Fibroblast of skin of left biceps (primary cell): ENCODE data around the gene LMO2.

Source experiments
- DNase-seq, 2 experiments: peaks; one replicate each; pipeline ENCODE4 v3.0.0-alpha.2; 2013; ENCODE audit warnings: low read depth in 2 of 2

Gene LMO2

GRCh38 chr11:33889821-33890378 lies 2.0 kb downstream of the LMO2 start:
- DNase-seq = no peak

- no peak for DNase-seq
Measured at GRCh38 chr11:33889296-33889695, 2.6 kb downstream of the LMO2 start.

GRCh38 chr11:33887886-33888285 lies 4.0 kb downstream of the LMO2 start:
- DNase-seq = no peak

- no peak for DNase-seq
Measured at GRCh38 chr11:33885338-33886005, 6.4 kb downstream of the LMO2 start.

- DNase-seq = no peak
Measured at GRCh38 chr11:33884601-33885000, 7.3 kb downstream of the LMO2 start.

GRCh38 chr11:33884035-33884434 lies 7.8 kb downstream of the LMO2 start:
- no peak for DNase-seq

GRCh38 chr11:33881651-33882503 lies 10.0 kb downstream of the LMO2 start:
- no peak for DNase-seq

- DNase-seq = no peak
Measured at GRCh38 chr11:33880979-33881378, 10.9 kb downstream of the LMO2 start.

GRCh38 chr11:33879375-33879774 lies 12.5 kb downstream of the LMO2 start:
- DNase-seq = no peak

GRCh38 chr11:33877038-33877437 lies 14.8 kb downstream of the LMO2 start:
- DNase-seq = no peak

- DNase-seq = no peak
Measured at GRCh38 chr11:33875621-33876294, 16.1 kb downstream of the LMO2 start.

- DNase-seq = no peak
Measured at GRCh38 chr11:33874910-33875490, 16.9 kb downstream of the LMO2 start.

GRCh38 chr11:33874433-33874832 lies 17.4 kb downstream of the LMO2 start:
- no peak for DNase-seq

GRCh38 chr11:33869481-33870422 lies 22.1 kb downstream of the LMO2 start:
- no peak for DNase-seq

GRCh38 chr11:33868647-33869461 lies 23.0 kb downstream of the LMO2 start:
- no peak for DNase-seq

GRCh38 chr11:33867996-33868646 lies 23.8 kb downstream of the LMO2 start:
- DNase-seq = no peak

GRCh38 chr11:33867561-33867960 lies 24.3 kb downstream of the LMO2 start:
- DNase-seq = no peak

- no peak for DNase-seq
Measured at GRCh38 chr11:33866936-33867335, 24.9 kb downstream of the LMO2 start.

GRCh38 chr11:33864479-33864878 lies 27.4 kb downstream of the LMO2 start:
- DNase-seq = no peak
